T-helper 2 cell treated with Interferon-gamma antibody and Interleukin-4, amounts not matched to agents 5 μg/mL and 100 μg/mL, for 36 hours (primary cell): ENCODE measurements around the gene NBPF20.
"Not testable (repeated sequence)": the region's sequence is repeated elsewhere in the genome, so short reads cannot be mapped to it uniquely, and the experiment has no call there.

Source experiments
- DNase-seq: peaks from one replicate; pipeline ENCODE4 v3.0.0; 2021; ENCODE audit warnings: low spot score
- H3K27ac Mint-ChIP-seq: one replicate; pipeline ENCODE4 v1.8.0; 2021; ENCODE audit warnings: mild to moderate bottlenecking, mixed read lengths
- H3K27me3 Mint-ChIP-seq: one replicate; pipeline ENCODE4 v1.8.0; 2021; ENCODE audit warnings: low read depth, mixed read lengths
- H3K36me3 Mint-ChIP-seq: one replicate; pipeline ENCODE4 v1.8.0; 2021; ENCODE audit warnings: low read depth, mixed read lengths
- H3K4me1 Mint-ChIP-seq: one replicate; pipeline ENCODE4 v1.8.0; 2021; ENCODE audit warnings: low read depth, mixed read lengths
- H3K4me3 Mint-ChIP-seq: one replicate; pipeline ENCODE4 v1.8.0; 2022; ENCODE audit warnings: mild to moderate bottlenecking, moderate library complexity, mixed read lengths
- H3K9me3 Mint-ChIP-seq: one replicate; pipeline ENCODE4 v1.8.0; 2021; ENCODE audit warnings: mixed read lengths

NBPF20 gene

GRCh38 chr1:145425436-145426029 lies at the start of gene NBPF20:
TSS of gene NBPF20 (minus strand) at chr1:145425603. CDS start at chr1:145405272, 20,331 bp downstream.
- peak within 1 kb of the TSS; percentile 65 for H3K27ac Mint-ChIP-seq
- peak; percentile 76 for DNase-seq
- peaks cover 40% of the 10 kb centered on the region for H3K27me3 Mint-ChIP-seq
- peaks cover 3% of the 10 kb centered on the region for H3K36me3 Mint-ChIP-seq
- H3K9me3 Mint-ChIP-seq = peaks cover 18% of the 10 kb centered on the region
- H3K4me3 Mint-ChIP-seq = peak within 1 kb of the TSS; percentile 94
- peaks cover 7% of the 10 kb centered on the region for H3K4me1 Mint-ChIP-seq

- not testable (repeated sequence) for DNase-seq, H3K4me1 Mint-ChIP-seq, H3K9me3 Mint-ChIP-seq, H3K36me3 Mint-ChIP-seq, H3K27ac Mint-ChIP-seq
- Mint-ChIP-seq H3K4me3 (peak overlapping the region; percentile 72), H3K27me3 (peaks cover 20% of the 10 kb centered on the region)
Observed at GRCh38 chr1:145474837-145475368, 49.5 kb upstream of the NBPF20 start.

GRCh38 chr1:145472731-145473130 lies 47.3 kb upstream of the NBPF20 start:
- not testable (repeated sequence) for H3K4me1 Mint-ChIP-seq, H3K36me3 Mint-ChIP-seq, H3K9me3 Mint-ChIP-seq, H3K27ac Mint-ChIP-seq, H3K4me3 Mint-ChIP-seq, DNase-seq
- H3K27me3 Mint-ChIP-seq = peaks cover 19% of the 10 kb centered on the region

GRCh38 chr1:145471365-145471764 lies 46.0 kb upstream of the NBPF20 start:
- not testable (repeated sequence) for DNase-seq, H3K27ac Mint-ChIP-seq, H3K4me3 Mint-ChIP-seq, H3K9me3 Mint-ChIP-seq, H3K36me3 Mint-ChIP-seq, H3K4me1 Mint-ChIP-seq
- H3K27me3 Mint-ChIP-seq = peaks cover 19% of the 10 kb centered on the region

GRCh38 chr1:145465405-145466144 lies 40.2 kb upstream of the NBPF20 start:
- H3K27me3 Mint-ChIP-seq = peaks cover 16% of the 10 kb centered on the region
- H3K36me3 Mint-ChIP-seq, H3K9me3 Mint-ChIP-seq, H3K4me1 Mint-ChIP-seq: not testable (repeated sequence)
- DNase-seq = peak; percentile 83
- peak overlapping the region; percentile 96 for H3K27ac Mint-ChIP-seq
- peak overlapping the region; percentile 89 for H3K4me3 Mint-ChIP-seq

- Mint-ChIP-seq H3K4me3 (peak overlapping the region; percentile 89), H3K27me3 (peaks cover 17% of the 10 kb centered on the region)
- not testable (repeated sequence) for H3K4me1 Mint-ChIP-seq, DNase-seq, H3K36me3 Mint-ChIP-seq, H3K9me3 Mint-ChIP-seq, H3K27ac Mint-ChIP-seq
Observed at GRCh38 chr1:145464708-145465336, 39.4 kb upstream of the NBPF20 start.

- Mint-ChIP-seq H3K27me3 (peaks cover 18% of the 10 kb centered on the region), H3K4me3 (peak overlapping the region; percentile 12)
- H3K4me1 Mint-ChIP-seq, H3K27ac Mint-ChIP-seq, H3K9me3 Mint-ChIP-seq, DNase-seq, H3K36me3 Mint-ChIP-seq: not testable (repeated sequence)
Observed at GRCh38 chr1:145464017-145464416, 38.6 kb upstream of the NBPF20 start.

- H3K27me3 Mint-ChIP-seq = peaks cover 24% of the 10 kb centered on the region
- H3K36me3 Mint-ChIP-seq, H3K4me1 Mint-ChIP-seq, H3K4me3 Mint-ChIP-seq, H3K27ac Mint-ChIP-seq, DNase-seq, H3K9me3 Mint-ChIP-seq: not testable (repeated sequence)
Observed at GRCh38 chr1:145460684-145461083, 35.3 kb upstream of the NBPF20 start.

GRCh38 chr1:145460048-145460447 lies 34.6 kb upstream of the NBPF20 start:
- not testable (repeated sequence) for H3K36me3 Mint-ChIP-seq, DNase-seq, H3K9me3 Mint-ChIP-seq, H3K27ac Mint-ChIP-seq, H3K4me3 Mint-ChIP-seq, H3K4me1 Mint-ChIP-seq
- peaks cover 26% of the 10 kb centered on the region for H3K27me3 Mint-ChIP-seq

- H3K4me1 Mint-ChIP-seq, H3K9me3 Mint-ChIP-seq, DNase-seq, H3K4me3 Mint-ChIP-seq, H3K27ac Mint-ChIP-seq, H3K36me3 Mint-ChIP-seq: not testable (repeated sequence)
- H3K27me3 Mint-ChIP-seq = peaks cover 29% of the 10 kb centered on the region
Observed at GRCh38 chr1:145459591-145459990, 34.2 kb upstream of the NBPF20 start.

GRCh38 chr1:145459063-145459462 lies 33.7 kb upstream of the NBPF20 start:
- H3K27ac Mint-ChIP-seq, H3K36me3 Mint-ChIP-seq, H3K4me1 Mint-ChIP-seq, H3K9me3 Mint-ChIP-seq, DNase-seq: not testable (repeated sequence)
- Mint-ChIP-seq H3K4me3 (peak overlapping the region; percentile 43), H3K27me3 (peaks cover 31% of the 10 kb centered on the region)

- H3K4me3 Mint-ChIP-seq, H3K4me1 Mint-ChIP-seq: not testable (repeated sequence)
Observed at GRCh38 chr1:145454824-145455177, 29.4 kb upstream of the NBPF20 start.

GRCh38 chr1:145453873-145454823 lies 28.7 kb upstream of the NBPF20 start:
- not testable (repeated sequence) for H3K4me3 Mint-ChIP-seq, H3K4me1 Mint-ChIP-seq, H3K27ac Mint-ChIP-seq, H3K9me3 Mint-ChIP-seq, DNase-seq, H3K36me3 Mint-ChIP-seq
- peaks cover 22% of the 10 kb centered on the region for H3K27me3 Mint-ChIP-seq

More at GRCh38 chr1:145454824-145455177, 29.4 kb upstream of the NBPF20 start:
- DNase-seq, H3K27ac Mint-ChIP-seq, H3K36me3 Mint-ChIP-seq, H3K9me3 Mint-ChIP-seq: not testable (repeated sequence)
- peaks cover 24% of the 10 kb centered on the region for H3K27me3 Mint-ChIP-seq
